Measurements from ENCODE around the gene ERMARD. TPM values are rescaled to one million over a fixed set of nuclear protein-coding genes. Genes with fewer than 3 reads are reported as not detected.

Gene ERMARD
- polyA plus RNA-seq, 3 donors = 16.3 to 25.3 (median 16.5) TPM

DNA sequence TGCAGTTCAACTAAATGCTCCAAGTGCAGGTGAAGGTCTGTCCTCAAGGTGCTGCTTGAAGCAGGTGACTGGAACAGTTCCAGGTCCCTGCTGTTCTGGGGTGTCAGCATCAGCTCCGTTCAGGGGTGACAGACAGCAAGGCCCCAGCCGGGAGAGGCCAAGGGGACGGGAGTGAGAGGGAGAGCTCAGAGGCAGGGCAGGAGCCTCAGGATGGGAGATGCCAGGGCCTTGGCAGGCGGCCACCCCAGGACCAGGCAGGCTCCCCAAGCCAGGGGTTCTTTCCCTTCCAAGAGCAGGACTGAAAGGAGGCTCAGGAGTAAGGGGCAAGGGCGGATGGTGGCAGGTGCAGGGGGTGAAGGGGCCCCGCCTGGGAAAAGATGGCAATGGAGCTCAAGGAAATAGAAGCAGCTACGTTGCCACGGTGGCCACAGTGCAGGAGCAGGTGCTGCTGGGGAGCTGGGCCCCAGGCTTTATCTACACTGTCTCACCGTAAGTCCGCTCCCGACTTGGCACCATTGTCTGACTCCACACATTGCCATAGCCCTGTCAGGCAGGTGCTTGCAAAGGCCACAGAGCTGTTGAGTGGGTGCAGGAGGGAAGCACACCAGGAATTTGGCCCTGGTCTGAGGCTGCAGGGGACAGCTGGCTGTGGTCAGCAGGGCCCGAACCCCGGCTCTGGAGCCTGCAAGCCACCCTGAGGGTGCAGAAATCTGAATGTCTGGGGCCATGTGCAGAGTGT lies 43.1 kb downstream of the ERMARD start:
- WGBS, 3 donors = 34 to 79% (median 76%) methylated on average over 13 of the region's 13 CpGs
- H3K27ac ChIP-seq (ENCODE audit: low read depth, low read length) = no peak overlapping the region

DNA sequence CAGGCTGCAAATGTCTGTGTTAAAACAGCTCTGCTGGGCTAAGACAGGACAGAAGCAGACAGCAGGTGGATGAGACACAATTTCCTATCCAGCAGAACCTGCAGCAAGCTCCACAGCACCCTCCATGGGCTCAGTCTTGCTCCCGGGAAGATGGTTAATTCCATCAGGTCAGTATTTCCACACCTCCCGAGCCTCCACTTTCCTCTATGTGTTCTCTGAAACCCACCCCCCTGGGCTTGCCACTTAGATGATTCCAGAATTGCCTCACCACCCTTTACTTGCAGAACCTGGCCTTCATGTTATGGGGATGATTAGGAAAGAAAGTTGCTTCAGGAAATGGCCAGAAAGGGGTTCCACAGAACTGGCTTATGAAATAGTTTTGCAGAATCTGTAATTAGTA lies 43.8 kb downstream of the ERMARD start:
- no peak overlapping the region for H3K27ac ChIP-seq (ENCODE audit: low read depth, low read length)
- 41 to 83% (median 64%) methylated on average over 2 of the region's 2 CpGs for WGBS, 3 donors

DNA sequence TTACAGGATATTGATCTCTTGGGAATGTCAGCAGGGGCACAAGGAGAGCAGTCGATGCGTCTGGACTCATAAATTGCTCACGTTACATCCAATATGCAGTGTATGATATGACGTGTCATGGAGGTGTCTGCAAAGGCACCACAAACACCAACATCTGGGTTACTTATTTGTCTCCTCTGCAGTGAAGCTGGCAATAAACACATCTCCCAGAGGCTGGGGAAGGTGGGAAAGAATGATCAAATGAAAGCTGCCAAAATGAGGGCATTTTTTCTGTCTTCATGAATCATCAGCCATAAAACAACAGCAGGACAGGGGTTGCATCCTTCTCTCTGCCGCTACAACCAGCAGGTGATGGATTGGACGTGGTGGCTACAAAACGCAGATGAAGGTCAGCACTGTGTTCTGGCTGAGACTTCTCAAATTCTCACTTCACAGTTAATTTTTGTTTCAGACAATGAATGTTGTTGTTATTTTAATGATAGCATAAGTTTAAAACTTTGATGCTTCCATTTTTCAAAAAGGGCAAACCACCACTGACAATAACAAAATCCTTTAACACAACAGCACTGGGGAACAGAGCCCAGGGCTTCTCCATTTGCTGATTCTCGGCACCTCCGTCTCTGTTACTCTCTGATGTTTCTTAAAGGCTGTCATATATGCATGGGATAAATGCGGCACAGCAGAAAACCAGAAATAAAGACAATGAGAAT lies 47.5 kb downstream of the ERMARD start:
- no peak overlapping the region for H3K27ac ChIP-seq (ENCODE audit: low read depth, low read length)
- 74 to 88% (median 82%) methylated on average over 10 of the region's 10 CpGs for WGBS, 3 donors

DNA sequence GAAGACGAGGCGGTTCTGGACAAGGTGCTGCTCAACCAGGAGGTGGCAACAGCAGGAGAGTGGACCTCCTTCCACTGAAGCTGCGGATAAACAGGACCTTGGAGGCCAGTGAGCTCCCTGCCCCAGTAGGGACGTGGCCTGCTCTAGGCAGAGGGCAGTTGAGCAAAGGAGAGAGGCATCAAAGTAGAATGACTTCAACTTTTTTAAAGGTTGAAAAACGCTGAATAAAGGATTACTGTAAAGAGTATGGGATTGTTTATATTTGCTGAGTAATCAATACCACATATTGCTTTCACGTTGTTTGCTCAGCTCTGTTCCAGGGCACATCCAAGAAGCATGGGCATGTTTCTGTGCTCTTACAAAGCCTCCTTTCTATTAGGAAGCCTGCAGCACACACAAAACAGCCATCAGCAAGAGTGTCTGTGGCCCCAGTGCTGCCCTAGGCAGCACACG lies 48.1 kb downstream of the ERMARD start:
- WGBS, 3 donors = 63 to 77% (median 73%) methylated on average over 7 of the region's 7 CpGs
- no peak overlapping the region for H3K27ac ChIP-seq (ENCODE audit: low read depth, low read length)

DNA sequence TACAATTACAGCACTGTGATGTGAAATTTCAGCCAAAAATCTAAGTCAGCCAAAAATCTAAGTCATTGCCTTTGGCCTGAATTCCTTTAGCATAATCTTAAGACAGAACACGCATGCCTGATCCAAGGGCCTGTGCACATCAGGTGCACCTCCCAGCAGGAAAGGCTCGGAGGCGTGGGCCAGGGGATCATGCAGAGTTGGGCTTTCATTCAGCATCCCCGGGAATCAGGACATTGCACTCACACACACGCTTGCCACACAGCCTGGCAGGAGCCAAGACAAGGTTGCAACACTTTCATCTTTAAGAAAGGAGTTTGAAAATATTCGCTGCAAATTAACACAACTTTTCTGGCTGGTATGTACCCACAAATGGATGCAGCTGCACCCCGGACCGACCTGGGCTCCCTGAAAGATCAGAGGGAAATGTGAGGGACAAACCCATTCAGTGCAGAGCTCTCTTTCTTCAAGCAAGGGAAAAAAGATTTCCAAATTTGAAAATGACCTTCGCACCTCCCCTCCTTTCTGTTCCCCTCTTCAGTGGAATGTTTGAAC lies 48.8 kb downstream of the ERMARD start:
- 46 to 50% (median 47%) methylated on average over 9 of the region's 9 CpGs for WGBS, 3 donors
- H3K27ac ChIP-seq (ENCODE audit: low read depth, low read length) = no peak overlapping the region

DNA sequence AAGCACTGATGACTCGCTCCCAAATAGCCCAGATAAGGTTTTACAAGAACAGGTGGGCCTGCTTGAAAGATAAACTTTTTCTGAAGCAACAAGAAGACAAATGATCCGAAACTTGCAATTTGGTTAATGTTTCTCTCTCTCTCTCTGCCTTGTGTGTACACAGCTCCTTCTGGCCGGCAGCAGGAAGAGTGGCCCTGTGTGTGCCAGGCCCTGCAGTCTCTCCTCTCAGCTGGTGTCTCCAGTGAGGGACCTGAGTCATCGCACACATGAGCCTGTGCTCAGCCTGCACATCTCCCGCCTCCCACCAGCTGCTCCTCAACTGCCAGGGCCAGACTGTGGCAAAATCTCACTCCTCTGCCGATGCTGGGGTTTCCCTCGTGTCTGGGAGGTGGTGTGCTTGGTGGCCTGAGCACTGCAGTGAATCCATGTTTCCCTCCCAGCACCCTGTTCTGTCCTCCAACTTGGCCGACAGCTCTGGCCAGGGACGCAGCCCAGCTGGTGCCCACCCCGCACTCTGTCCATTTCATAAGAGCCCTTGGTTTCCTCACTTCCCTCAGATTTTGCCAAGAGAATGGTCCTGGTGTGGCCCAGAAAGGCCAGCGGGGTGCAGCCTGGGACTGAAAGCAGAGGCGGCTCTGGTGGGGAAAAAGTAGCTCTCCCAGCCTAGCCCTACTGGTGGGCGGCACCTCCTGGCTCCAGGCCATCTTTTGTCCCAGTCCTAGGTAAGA lies 49.4 kb downstream of the ERMARD start:
- WGBS, 3 donors = 49 to 63% (median 63%) methylated on average over 13 of the region's 13 CpGs

DNA sequence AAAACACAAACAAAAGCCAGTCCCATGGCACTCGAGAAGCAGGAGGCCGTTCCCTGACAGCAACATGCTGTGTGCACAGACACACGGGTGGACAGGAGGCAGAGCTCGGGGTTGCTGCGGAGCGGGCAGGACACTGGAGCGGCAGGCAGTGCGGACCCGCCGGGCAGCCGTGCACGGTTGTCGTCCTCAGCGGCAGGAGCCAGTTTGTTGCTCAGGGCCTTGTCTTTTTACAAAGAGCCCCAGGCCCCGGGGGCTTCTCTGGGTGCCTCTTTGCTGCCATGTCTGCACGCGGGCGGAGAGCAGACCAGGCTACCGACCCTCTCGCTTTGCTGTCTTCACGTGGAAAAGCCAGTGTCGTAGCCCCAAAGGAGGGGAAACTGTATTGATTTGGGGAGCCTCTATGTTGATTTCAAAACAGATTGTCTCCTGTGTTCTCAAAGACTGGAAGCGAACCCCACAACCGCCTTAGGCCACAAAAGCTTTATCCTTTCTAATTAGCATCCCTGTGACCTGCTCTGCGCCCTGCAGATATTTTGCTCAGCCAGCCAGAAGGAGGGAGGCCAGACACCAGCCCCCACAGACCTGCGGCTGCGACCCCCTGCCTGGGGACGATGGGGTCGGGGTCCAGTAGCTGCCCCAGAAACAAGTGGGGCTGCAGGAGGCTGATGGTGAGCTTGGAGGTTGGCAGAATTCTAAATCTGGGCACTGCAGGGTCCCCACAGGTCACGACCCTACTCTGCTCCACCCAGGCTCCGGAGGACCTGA lies 50.2 kb downstream of the ERMARD start:
- no peak overlapping the region for H3K27ac ChIP-seq (ENCODE audit: low read depth, low read length)
- WGBS, 3 donors = 81 to 87% (median 86%) methylated on average over 31 of the region's 31 CpGs

More for the DNA sequence above, 49.4 kb downstream of the ERMARD start:
- no peak overlapping the region for H3K27ac ChIP-seq (ENCODE audit: low read depth, low read length)

DNA sequence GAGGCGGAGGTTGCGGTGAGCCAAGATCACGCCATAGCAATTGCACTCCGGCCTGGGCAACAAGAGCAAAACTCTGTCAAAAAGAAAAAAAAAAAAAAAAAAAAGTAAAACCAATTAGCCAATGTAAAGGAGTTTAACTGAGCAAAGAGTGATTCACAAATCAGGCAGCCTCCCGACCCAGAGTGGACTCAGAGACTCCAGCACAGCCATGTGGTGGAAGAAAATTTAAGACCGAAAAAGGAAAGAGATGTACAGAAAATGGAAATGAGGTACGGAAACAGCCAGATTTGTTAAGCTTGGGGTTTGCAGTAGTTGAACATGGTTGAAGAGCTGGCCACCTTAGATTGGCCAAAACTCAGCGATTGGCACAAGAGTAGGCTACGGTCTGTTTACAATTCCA lies 51.4 kb downstream of the ERMARD start:
- H3K27ac ChIP-seq (ENCODE audit: low read depth, low read length) = no peak overlapping the region
- WGBS, 3 donors = 92% methylated on average over 9 of the region's 9 CpGs

DNA sequence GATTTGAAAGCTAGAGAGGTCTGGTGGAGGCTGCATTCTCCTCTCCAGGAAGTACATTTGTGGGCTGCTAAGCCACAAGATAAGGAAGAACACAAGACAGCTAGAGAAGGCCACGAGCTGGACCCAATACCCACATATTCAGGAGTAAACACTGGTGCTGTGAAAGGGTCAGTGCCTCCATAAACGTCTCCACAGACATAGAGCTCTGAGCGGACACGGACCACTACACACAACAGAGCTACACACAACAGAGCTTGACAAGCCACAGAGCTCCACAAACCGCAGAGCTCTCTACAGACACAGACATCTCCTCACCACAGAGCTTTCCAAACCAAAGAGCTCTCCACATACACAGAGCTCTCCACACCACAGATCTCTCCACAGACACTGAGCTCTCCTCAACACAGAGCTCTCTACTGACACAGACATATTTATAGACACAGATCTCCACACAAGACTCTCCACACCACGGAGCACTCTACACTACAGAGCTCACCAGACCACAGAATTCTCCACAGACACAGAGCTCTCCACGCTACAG lies 51.9 kb downstream of the ERMARD start:
- WGBS, 3 donors = 55 to 68% (median 64%) methylated on average over 7 of the region's 7 CpGs
- no peak overlapping the region for H3K27ac ChIP-seq (ENCODE audit: low read depth, low read length)

DNA sequence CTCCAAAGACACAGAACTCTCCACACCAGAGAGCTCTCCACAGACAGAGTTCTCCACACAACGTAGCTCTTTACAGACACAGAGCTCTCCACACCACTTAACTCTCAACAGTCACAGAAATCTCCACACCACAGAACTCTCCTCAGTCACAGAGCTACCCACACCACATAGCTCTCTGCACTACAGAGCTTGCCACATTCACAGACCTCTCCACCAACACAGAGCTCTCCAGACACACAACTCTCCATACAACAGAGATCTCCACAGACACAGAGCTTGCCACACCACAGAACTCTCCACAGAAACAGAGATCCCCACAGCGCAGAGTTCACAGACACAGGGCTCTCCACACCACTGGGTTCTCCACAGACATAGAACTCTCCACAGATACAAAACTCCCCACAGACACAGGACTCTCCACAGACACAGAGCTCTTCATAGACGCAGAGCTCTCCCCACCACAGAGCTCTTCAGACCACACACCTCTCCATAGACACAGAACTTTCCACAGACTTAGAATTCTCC lies 52.5 kb downstream of the ERMARD start:
- WGBS, 3 donors = 66 to 76% (median 73%) methylated on average over 3 of the region's 3 CpGs
- H3K27ac ChIP-seq (ENCODE audit: low read depth, low read length) = no peak overlapping the region

DNA sequence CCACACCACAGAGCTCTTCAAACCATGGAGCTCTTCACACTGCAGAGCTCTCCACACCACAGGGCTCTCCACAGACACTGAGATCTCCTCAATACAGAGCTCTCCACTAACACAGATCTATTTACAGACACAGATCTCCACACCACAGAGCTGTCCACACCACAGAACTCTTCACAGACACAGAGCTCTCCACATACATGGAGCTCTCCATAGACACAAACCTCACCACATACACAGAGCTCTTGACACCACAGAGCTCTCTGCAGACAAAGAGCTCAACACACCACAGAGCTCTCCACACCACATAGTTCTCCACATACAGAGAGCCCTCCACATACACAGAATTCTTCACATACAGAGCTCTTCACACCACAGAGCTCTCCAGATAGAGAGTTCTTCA lies 53.0 kb downstream of the ERMARD start:
- no peak overlapping the region for H3K27ac ChIP-seq (ENCODE audit: low read depth, low read length)

DNA sequence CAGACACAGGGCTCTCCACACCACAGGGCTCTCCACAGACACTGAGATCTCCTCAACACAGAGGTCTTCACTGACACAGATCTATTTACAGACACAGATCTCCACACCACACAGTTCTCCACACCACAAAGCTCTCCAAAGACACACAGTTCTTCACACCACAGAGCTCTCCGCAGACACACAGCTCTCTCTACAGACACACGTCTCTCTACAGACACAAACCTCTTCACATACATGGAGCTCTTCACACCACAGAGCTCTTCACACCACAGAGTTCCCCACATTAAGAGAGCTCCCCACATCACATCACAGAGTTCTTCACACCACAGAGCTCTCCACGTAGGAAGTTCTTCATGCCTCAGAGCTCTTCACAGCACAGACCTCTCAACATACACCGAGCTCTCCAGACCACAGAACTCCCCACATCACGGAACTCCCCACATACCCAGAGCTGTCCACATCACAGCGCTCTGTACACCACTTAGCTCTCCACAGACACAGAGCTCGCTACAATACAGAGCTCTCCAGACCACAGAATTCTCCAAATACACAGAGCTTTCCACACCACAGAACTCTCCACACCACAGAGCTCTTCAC lies 53.9 kb downstream of the ERMARD start:
- WGBS, 3 donors = 53 to 66% (median 56%) methylated on average over 7 of the region's 7 CpGs
- no peak overlapping the region for H3K27ac ChIP-seq (ENCODE audit: low read depth, low read length)

DNA sequence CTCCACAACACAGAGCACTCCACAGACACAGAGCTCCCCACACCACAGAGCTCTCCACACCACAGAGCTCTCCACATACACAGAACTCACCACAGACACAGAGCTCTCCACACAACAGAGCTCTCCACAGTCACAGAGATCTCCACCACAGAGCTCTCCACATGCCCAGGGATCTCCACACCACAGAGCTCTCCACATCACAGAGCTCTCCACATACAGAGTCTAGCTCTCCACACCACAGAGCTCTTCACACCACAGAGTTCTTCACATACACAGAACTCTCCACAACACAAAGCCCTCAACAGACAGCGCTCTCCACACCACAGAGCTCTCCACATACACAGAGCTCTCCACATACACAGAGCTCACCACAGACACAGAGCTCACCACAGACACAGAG lies 55.3 kb downstream of the ERMARD start:
- H3K27ac ChIP-seq (ENCODE audit: low read depth, low read length) = no peak overlapping the region
- WGBS, 3 donors = 78 to 85% (median 80%) methylated on average over 1 of the region's 1 CpG

DNA sequence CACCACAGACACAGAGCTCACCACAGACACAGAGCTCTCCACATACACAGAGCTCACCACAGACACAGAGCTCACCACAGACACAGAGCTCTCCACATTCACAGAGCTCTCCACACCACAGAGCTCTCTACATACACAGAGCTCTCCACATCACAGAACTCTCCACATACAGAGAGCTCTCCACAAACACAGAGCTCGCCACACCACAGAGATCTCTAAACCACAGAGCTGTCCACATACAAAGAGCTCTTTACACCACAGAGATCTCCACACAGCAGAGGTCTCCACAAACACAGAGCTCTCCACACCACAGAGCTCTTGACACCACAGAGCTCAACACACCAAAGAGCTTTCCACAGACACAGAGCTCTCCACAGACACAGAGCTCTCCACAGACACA lies 55.8 kb downstream of the ERMARD start:
- WGBS, 3 donors = 47 to 72% (median 64%) methylated on average over 1 of the region's 1 CpG

DNA sequence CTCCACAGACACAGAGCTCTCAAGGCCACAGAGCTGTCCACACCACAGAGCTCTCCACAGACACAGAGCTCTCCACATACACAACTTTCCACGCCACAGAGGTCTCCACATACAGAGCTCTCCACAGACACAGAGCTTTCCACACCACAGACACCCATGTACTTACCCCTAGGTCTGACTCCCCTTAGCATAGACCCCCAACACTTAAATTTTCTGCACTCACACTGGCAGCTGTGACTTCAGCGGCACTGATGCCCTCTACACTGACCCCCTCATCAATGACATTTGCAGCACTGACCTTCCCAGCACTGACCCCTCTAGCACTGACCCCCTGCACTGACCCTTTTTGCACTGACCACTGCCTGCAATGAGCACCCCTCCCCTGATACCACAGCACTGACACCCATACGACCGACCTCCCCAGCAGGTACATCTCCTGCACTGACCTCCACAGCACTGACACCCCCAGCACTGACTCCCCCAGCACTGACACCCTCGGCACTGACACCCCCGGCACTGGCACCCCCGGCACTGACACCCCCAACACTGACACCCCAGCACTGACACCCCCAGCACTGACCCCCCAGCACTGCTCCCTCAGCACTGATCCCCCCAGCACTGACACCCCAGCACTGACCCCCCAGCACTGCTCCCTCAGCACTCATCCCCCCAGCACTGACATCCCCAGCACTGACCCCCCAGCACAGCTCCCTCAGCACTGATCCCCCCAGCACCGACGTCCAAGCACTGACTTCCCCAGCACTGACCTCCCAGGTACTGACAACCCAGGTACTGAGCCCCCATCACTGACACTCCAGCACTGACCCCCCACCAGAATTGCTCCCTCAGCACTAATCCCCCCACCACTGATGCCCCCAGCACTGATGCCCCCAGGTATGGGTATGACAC lies 56.5 kb downstream of the ERMARD start:
- WGBS, 3 donors = 48 to 83% (median 72%) methylated on average over 9 of the region's 9 CpGs

More for the DNA sequence above, 55.8 kb downstream of the ERMARD start:
- H3K27ac ChIP-seq (ENCODE audit: low read depth, low read length) = no peak overlapping the region

DNA sequence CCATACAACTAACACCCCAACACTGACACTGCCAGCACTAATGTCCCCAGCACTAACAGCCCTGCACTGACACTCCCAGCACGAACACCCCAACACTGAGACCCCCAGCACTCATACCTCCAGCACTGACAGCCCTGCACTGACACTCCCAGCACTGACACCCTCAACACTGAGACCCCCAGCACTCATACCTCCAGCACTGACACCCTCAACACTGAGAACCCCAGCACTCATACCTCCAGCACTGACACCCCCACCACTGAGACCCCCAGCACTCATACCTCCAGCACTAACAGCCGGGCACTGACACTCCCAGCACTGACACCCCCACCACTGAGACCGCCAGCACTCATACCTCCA lies 57.2 kb downstream of the ERMARD start:
- H3K27ac ChIP-seq (ENCODE audit: low read depth, low read length) = no peak overlapping the region
- 55 to 92% (median 59%) methylated on average over 3 of the region's 3 CpGs for WGBS, 3 donors

More for the DNA sequence above, 56.5 kb downstream of the ERMARD start:
- no peak overlapping the region for H3K27ac ChIP-seq (ENCODE audit: low read depth, low read length)

DNA sequence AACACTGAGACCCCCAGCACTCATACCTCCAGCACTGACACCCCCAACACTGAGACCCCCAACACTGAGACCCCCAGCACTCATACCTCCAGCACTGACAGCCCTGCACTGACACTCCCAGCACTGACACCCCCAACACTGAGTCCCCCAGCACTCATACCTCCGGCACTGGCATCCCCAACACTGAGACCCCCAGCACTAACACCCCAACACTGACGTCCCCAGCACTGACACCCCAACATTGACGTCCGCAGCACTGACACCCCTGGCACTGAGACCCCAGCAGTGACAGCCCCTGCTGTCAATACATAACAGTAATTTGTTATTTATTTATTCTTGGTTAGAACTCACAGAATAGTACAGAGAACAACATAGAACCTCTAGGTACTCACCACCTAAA lies 58.0 kb downstream of the ERMARD start:
- 89 to 94% (median 92%) methylated on average over 4 of the region's 4 CpGs for WGBS, 3 donors
- no peak overlapping the region for H3K27ac ChIP-seq (ENCODE audit: low read depth, low read length)

All from adipose tissue (tissue), 3 donors.